ENCODE data around the gene ENTR1.
"Not testable (repeated sequence)": the region's sequence is repeated elsewhere in the genome, so short reads cannot be mapped to it uniquely, and the experiment has no call there.

ENTR1 gene

GRCh38 chr9:136419092-136419420 lies 8.6 kb upstream of the ENTR1 start:
- peaks cover 91% of the 10 kb centered on the region for H3K36me3 ChIP-seq (ENCODE audit: control insufficient read depth, insufficient read depth, low read length)
- H3K9me3 ChIP-seq (ENCODE audit: control insufficient read depth, low read length): no peaks in the 10 kb centered on the region
- no peak overlapping the region for H3K4me3 ChIP-seq (ENCODE audit: insufficient read depth, low read depth, low read length, poor library complexity, severe bottlenecking)
- no peak for DNase-seq
- no peak overlapping the region for H3K27ac ChIP-seq (ENCODE audit: insufficient read depth, low read length, poor library complexity, severe bottlenecking)
- no peaks in the 10 kb centered on the region for H3K27me3 ChIP-seq (replicated peaks; ENCODE audit: control insufficient read depth, insufficient read depth, low read length, poor library complexity, severe bottlenecking)
- no peaks in the 10 kb centered on the region for H3K4me1 ChIP-seq (ENCODE audit: control insufficient read depth, insufficient read depth, low read length, poor library complexity, severe bottlenecking)

GRCh38 chr9:136418182-136419091 lies 8.0 kb upstream of the ENTR1 start:
- Histone ChIP-seq H3K27me3 (replicated peaks; ENCODE audit: control insufficient read depth, insufficient read depth, low read length, poor library complexity, severe bottlenecking) (no peaks in the 10 kb centered on the region), H3K36me3 (ENCODE audit: control insufficient read depth, insufficient read depth, low read length) (peaks cover 92% of the 10 kb centered on the region), H3K9me3 (ENCODE audit: control insufficient read depth, low read length) (no peaks in the 10 kb centered on the region), H3K4me3 (ENCODE audit: insufficient read depth, low read depth, low read length, poor library complexity, severe bottlenecking) (no peak overlapping the region), H3K27ac (ENCODE audit: insufficient read depth, low read length, poor library complexity, severe bottlenecking) (no peak overlapping the region), H3K4me1 (ENCODE audit: control insufficient read depth, insufficient read depth, low read length, poor library complexity, severe bottlenecking) (no peaks in the 10 kb centered on the region)
- DNase-seq: no peak

GRCh38 chr9:136416914-136417313 lies 6.5 kb upstream of the ENTR1 start:
- Histone ChIP-seq H3K36me3 (ENCODE audit: control insufficient read depth, insufficient read depth, low read length) (peaks cover 91% of the 10 kb centered on the region), H3K4me1 (ENCODE audit: control insufficient read depth, insufficient read depth, low read length, poor library complexity, severe bottlenecking) (peaks cover 1% of the 10 kb centered on the region), H3K9me3 (ENCODE audit: control insufficient read depth, low read length) (no peaks in the 10 kb centered on the region), H3K27me3 (replicated peaks; ENCODE audit: control insufficient read depth, insufficient read depth, low read length, poor library complexity, severe bottlenecking) (no peaks in the 10 kb centered on the region), H3K4me3 (ENCODE audit: insufficient read depth, low read depth, low read length, poor library complexity, severe bottlenecking) (no peak overlapping the region), H3K27ac (ENCODE audit: insufficient read depth, low read length, poor library complexity, severe bottlenecking) (no peak overlapping the region)
- DNase-seq: no peak

GRCh38 chr9:136416427-136416826 lies 6.0 kb upstream of the ENTR1 start:
- Histone ChIP-seq H3K27me3 (replicated peaks; ENCODE audit: control insufficient read depth, insufficient read depth, low read length, poor library complexity, severe bottlenecking) (no peaks in the 10 kb centered on the region), H3K9me3 (ENCODE audit: control insufficient read depth, low read length) (no peaks in the 10 kb centered on the region), H3K27ac (ENCODE audit: insufficient read depth, low read length, poor library complexity, severe bottlenecking) (no peak overlapping the region), H3K36me3 (ENCODE audit: control insufficient read depth, insufficient read depth, low read length) (peaks cover 89% of the 10 kb centered on the region), H3K4me1 (ENCODE audit: control insufficient read depth, insufficient read depth, low read length, poor library complexity, severe bottlenecking) (peaks cover 6% of the 10 kb centered on the region), H3K4me3 (ENCODE audit: insufficient read depth, low read depth, low read length, poor library complexity, severe bottlenecking) (no peak overlapping the region)
- DNase-seq: no peak

- no peaks in the 10 kb centered on the region for H3K9me3 ChIP-seq (ENCODE audit: control insufficient read depth, low read length)
- H3K27ac ChIP-seq (ENCODE audit: insufficient read depth, low read length, poor library complexity, severe bottlenecking): no peak overlapping the region
- no peak for DNase-seq
- peaks cover 28% of the 10 kb centered on the region for H3K4me1 ChIP-seq (ENCODE audit: control insufficient read depth, insufficient read depth, low read length, poor library complexity, severe bottlenecking)
- H3K4me3 ChIP-seq (ENCODE audit: insufficient read depth, low read depth, low read length, poor library complexity, severe bottlenecking): no peak overlapping the region
- H3K36me3 ChIP-seq (ENCODE audit: control insufficient read depth, insufficient read depth, low read length): peaks cover 60% of the 10 kb centered on the region
- H3K27me3 ChIP-seq (replicated peaks; ENCODE audit: control insufficient read depth, insufficient read depth, low read length, poor library complexity, severe bottlenecking): no peaks in the 10 kb centered on the region
These were observed 2.5 kb upstream of the ENTR1 start for GRCh38 chr9:136412962-136413361.

GRCh38 chr9:136411378-136411777 lies 964 bp upstream of the ENTR1 start:
- no peaks in the 10 kb centered on the region for H3K27me3 ChIP-seq (replicated peaks; ENCODE audit: control insufficient read depth, insufficient read depth, low read length, poor library complexity, severe bottlenecking)
- peak overlapping the region; percentile 84 for H3K27ac ChIP-seq (ENCODE audit: insufficient read depth, low read length, poor library complexity, severe bottlenecking)
- peaks cover 56% of the 10 kb centered on the region for H3K36me3 ChIP-seq (ENCODE audit: control insufficient read depth, insufficient read depth, low read length)
- peaks cover 28% of the 10 kb centered on the region for H3K4me1 ChIP-seq (ENCODE audit: control insufficient read depth, insufficient read depth, low read length, poor library complexity, severe bottlenecking)
- peak overlapping the region; percentile 87 for H3K4me3 ChIP-seq (ENCODE audit: insufficient read depth, low read depth, low read length, poor library complexity, severe bottlenecking)
- no peaks in the 10 kb centered on the region for H3K9me3 ChIP-seq (ENCODE audit: control insufficient read depth, low read length)
- DNase-seq: no peak

GRCh38 chr9:136409557-136410455 lies 608 bp downstream of the ENTR1 start:
- Histone ChIP-seq H3K36me3 (ENCODE audit: control insufficient read depth, insufficient read depth, low read length) (peaks cover 52% of the 10 kb centered on the region), H3K27me3 (replicated peaks; ENCODE audit: control insufficient read depth, insufficient read depth, low read length, poor library complexity, severe bottlenecking) (no peaks in the 10 kb centered on the region), H3K9me3 (ENCODE audit: control insufficient read depth, low read length) (no peaks in the 10 kb centered on the region), H3K4me3 (ENCODE audit: insufficient read depth, low read depth, low read length, poor library complexity, severe bottlenecking) (peak overlapping the region; percentile 61), H3K4me1 (ENCODE audit: control insufficient read depth, insufficient read depth, low read length, poor library complexity, severe bottlenecking) (peaks cover 38% of the 10 kb centered on the region), H3K27ac (ENCODE audit: insufficient read depth, low read length, poor library complexity, severe bottlenecking) (peak overlapping the region; percentile 84)
- DNase-seq: peak in 2 of 3 donors; percentile 11 to 12

GRCh38 chr9:136407911-136408310 lies 2.5 kb downstream of the ENTR1 start:
- Histone ChIP-seq H3K36me3 (ENCODE audit: control insufficient read depth, insufficient read depth, low read length) (peaks cover 34% of the 10 kb centered on the region), H3K27me3 (replicated peaks; ENCODE audit: control insufficient read depth, insufficient read depth, low read length, poor library complexity, severe bottlenecking) (no peaks in the 10 kb centered on the region), H3K9me3 (ENCODE audit: control insufficient read depth, low read length) (no peaks in the 10 kb centered on the region), H3K4me1 (ENCODE audit: control insufficient read depth, insufficient read depth, low read length, poor library complexity, severe bottlenecking) (peaks cover 54% of the 10 kb centered on the region), H3K27ac (ENCODE audit: insufficient read depth, low read length, poor library complexity, severe bottlenecking) (no peak overlapping the region), H3K4me3 (ENCODE audit: insufficient read depth, low read depth, low read length, poor library complexity, severe bottlenecking) (no peak overlapping the region)
- DNase-seq: no peak

- not testable (repeated sequence) for H3K27me3 ChIP-seq (replicated peaks; ENCODE audit: control insufficient read depth, insufficient read depth, low read length, poor library complexity, severe bottlenecking); H3K27ac ChIP-seq (ENCODE audit: insufficient read depth, low read length, poor library complexity, severe bottlenecking); H3K4me3 ChIP-seq (ENCODE audit: insufficient read depth, low read depth, low read length, poor library complexity, severe bottlenecking); H3K9me3 ChIP-seq (ENCODE audit: control insufficient read depth, low read length); DNase-seq
- Histone ChIP-seq H3K36me3 (ENCODE audit: control insufficient read depth, insufficient read depth, low read length) (peaks cover 26% of the 10 kb centered on the region), H3K4me1 (ENCODE audit: control insufficient read depth, insufficient read depth, low read length, poor library complexity, severe bottlenecking) (peaks cover 58% of the 10 kb centered on the region)
These were observed 3.4 kb downstream of the ENTR1 start for GRCh38 chr9:136407061-136407460.

GRCh38 chr9:136405904-136406303 lies 4.5 kb downstream of the ENTR1 start:
- peaks cover 22% of the 10 kb centered on the region for H3K36me3 ChIP-seq (ENCODE audit: control insufficient read depth, insufficient read depth, low read length)
- H3K9me3 ChIP-seq (ENCODE audit: control insufficient read depth, low read length); H3K27me3 ChIP-seq (replicated peaks; ENCODE audit: control insufficient read depth, insufficient read depth, low read length, poor library complexity, severe bottlenecking); DNase-seq; H3K4me3 ChIP-seq (ENCODE audit: insufficient read depth, low read depth, low read length, poor library complexity, severe bottlenecking): not testable (repeated sequence)
- H3K27ac ChIP-seq (ENCODE audit: insufficient read depth, low read length, poor library complexity, severe bottlenecking): peak overlapping the region; percentile 25
- peaks cover 47% of the 10 kb centered on the region for H3K4me1 ChIP-seq (ENCODE audit: control insufficient read depth, insufficient read depth, low read length, poor library complexity, severe bottlenecking)
